HepG2 (cell line): Measurements from ENCODE around the gene APH1B.

Source experiments
- CAMTA2 ChIP-seq: sonication (generic); formaldehyde crosslinking; IDR thresholded peaks from 2 replicates; pipeline ENCODE4 v1.4.0; 2020; ENCODE audit warnings: mild to moderate bottlenecking, missing genetic modification reagents, borderline replicate concordance
- CREB1 ChIP-seq, 2 experiments: fragments of 450-650 bp in 1 of 2; IDR thresholded peaks; 2 replicates each; pipeline ENCODE4 v1.6.1; 2016 to 2017; ENCODE audit warnings: control low read depth in 1 of 2, mild to moderate bottlenecking in 1 of 2, missing compliant biosample characterization in 1 of 2, missing genetic modification characterization in 1 of 2
- HNF4A ChIP-seq: sonication (generic); formaldehyde crosslinking; IDR thresholded peaks from 2 replicates; pipeline ENCODE4 v1.4.0; 2020; ENCODE audit warnings: missing genetic modification reagents
- SNRNP70 ChIP-seq: fragments of 200-400 bp; formaldehyde crosslinking; IDR thresholded peaks from 2 replicates; pipeline ENCODE4 v1.6.1; 2017; ENCODE audit warnings: mild to moderate bottlenecking, low read depth, low read length, moderate library complexity
- SYNCRIP ChIP-seq: fragments of 200-400 bp; formaldehyde crosslinking; IDR thresholded peaks from 2 replicates; pipeline ENCODE4 v1.6.1; 2018; ENCODE audit warnings: mild to moderate bottlenecking, low read depth, low read length; ENCODE audit not compliant: insufficient read depth
- TOPORS ChIP-seq: sonication (generic); formaldehyde crosslinking; IDR thresholded peaks from 2 replicates; pipeline ENCODE4 v1.8.0; 2023; ENCODE audit warnings: mild to moderate bottlenecking, missing genetic modification reagents
- ZNF292 ChIP-seq: sonication (generic); formaldehyde crosslinking; IDR thresholded peaks from 2 replicates; pipeline ENCODE4 v1.8.1; 2022; ENCODE audit warnings: mild to moderate bottlenecking, low read depth, missing genetic modification reagents, borderline replicate concordance
- TF ChIP-seq, protein P1 (sequence below): sonication (generic); formaldehyde crosslinking; IDR thresholded peaks from 2 replicates; pipeline ENCODE4 v1.5.0; 2020; ENCODE audit warnings: mild to moderate bottlenecking, missing genetic modification reagents, moderate library complexity
- TF ChIP-seq, protein P2 (sequence below): sonication (generic); formaldehyde crosslinking; IDR thresholded peaks from 2 replicates; pipeline ENCODE4 v1.4.0; 2020; ENCODE audit warnings: mild to moderate bottlenecking, low read depth, missing genetic modification reagents
- TF ChIP-seq, protein P3 (sequence below), 2 experiments: IDR thresholded peaks; 2 replicates each; pipeline ENCODE4 v1.6.1; 2011 to 2012; ENCODE audit warnings: low read length in 2 of 2, borderline replicate concordance in 1 of 2, low read depth in 1 of 2, mild to moderate bottlenecking in 1 of 2, moderate library complexity in 1 of 2
- TF ChIP-seq, protein P4 (sequence below): sonication (generic); formaldehyde crosslinking; IDR thresholded peaks from 2 replicates; pipeline ENCODE4 v1.8.0; 2022; ENCODE audit warnings: mild to moderate bottlenecking, missing genetic modification reagents, moderate library complexity

DNA sequence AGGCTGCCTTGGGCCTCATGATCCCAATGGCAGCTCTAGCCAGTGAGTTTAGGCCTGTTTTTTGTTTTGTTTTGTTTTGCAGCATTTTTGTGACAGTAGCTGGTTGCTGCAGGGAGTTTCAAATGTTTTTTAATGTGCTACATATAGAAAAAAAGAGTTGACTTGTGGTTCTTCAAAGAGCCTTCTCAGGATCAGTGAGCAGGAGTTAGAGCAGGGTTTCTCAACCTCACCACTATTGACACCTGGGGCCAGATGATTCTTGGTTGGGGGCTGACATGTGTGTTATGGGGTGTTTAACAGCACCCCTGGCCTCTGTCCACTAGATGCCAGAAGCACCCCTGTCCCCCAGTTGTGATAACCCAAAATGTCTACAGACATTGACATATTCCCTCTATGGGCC, 17.9 kb downstream of the APH1B start:
- no peak for TF ChIP-seq TOPORS (CRISPR knock-in tag)
- TF ChIP-seq SYNCRIP = no peak
- TF ChIP-seq, protein P1, sequence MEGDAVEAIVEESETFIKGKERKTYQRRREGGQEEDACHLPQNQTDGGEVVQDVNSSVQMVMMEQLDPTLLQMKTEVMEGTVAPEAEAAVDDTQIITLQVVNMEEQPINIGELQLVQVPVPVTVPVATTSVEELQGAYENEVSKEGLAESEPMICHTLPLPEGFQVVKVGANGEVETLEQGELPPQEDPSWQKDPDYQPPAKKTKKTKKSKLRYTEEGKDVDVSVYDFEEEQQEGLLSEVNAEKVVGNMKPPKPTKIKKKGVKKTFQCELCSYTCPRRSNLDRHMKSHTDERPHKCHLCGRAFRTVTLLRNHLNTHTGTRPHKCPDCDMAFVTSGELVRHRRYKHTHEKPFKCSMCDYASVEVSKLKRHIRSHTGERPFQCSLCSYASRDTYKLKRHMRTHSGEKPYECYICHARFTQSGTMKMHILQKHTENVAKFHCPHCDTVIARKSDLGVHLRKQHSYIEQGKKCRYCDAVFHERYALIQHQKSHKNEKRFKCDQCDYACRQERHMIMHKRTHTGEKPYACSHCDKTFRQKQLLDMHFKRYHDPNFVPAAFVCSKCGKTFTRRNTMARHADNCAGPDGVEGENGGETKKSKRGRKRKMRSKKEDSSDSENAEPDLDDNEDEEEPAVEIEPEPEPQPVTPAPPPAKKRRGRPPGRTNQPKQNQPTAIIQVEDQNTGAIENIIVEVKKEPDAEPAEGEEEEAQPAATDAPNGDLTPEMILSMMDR (CRISPR knock-in tag) = no peak
- TF ChIP-seq, protein P2, sequence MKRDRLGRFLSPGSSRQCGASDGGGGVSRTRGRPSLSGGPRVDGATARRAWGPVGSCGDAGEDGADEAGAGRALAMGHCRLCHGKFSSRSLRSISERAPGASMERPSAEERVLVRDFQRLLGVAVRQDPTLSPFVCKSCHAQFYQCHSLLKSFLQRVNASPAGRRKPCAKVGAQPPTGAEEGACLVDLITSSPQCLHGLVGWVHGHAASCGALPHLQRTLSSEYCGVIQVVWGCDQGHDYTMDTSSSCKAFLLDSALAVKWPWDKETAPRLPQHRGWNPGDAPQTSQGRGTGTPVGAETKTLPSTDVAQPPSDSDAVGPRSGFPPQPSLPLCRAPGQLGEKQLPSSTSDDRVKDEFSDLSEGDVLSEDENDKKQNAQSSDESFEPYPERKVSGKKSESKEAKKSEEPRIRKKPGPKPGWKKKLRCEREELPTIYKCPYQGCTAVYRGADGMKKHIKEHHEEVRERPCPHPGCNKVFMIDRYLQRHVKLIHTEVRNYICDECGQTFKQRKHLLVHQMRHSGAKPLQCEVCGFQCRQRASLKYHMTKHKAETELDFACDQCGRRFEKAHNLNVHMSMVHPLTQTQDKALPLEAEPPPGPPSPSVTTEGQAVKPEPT = no peak
- TF ChIP-seq, protein P3, sequence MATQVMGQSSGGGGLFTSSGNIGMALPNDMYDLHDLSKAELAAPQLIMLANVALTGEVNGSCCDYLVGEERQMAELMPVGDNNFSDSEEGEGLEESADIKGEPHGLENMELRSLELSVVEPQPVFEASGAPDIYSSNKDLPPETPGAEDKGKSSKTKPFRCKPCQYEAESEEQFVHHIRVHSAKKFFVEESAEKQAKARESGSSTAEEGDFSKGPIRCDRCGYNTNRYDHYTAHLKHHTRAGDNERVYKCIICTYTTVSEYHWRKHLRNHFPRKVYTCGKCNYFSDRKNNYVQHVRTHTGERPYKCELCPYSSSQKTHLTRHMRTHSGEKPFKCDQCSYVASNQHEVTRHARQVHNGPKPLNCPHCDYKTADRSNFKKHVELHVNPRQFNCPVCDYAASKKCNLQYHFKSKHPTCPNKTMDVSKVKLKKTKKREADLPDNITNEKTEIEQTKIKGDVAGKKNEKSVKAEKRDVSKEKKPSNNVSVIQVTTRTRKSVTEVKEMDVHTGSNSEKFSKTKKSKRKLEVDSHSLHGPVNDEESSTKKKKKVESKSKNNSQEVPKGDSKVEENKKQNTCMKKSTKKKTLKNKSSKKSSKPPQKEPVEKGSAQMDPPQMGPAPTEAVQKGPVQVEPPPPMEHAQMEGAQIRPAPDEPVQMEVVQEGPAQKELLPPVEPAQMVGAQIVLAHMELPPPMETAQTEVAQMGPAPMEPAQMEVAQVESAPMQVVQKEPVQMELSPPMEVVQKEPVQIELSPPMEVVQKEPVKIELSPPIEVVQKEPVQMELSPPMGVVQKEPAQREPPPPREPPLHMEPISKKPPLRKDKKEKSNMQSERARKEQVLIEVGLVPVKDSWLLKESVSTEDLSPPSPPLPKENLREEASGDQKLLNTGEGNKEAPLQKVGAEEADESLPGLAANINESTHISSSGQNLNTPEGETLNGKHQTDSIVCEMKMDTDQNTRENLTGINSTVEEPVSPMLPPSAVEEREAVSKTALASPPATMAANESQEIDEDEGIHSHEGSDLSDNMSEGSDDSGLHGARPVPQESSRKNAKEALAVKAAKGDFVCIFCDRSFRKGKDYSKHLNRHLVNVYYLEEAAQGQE (IDR thresholded peaks at IDR 0.05; ENCODE audit: borderline replicate concordance in 1 of 2, low read depth in 1 of 2, low read length in 2 of 2) = no peak
- TF ChIP-seq CAMTA2 = no peak
- no peak for TF ChIP-seq CREB1 (IDR thresholded peaks at IDR 0.05)
- TF ChIP-seq CREB1 (CRISPR knock-in tag; IDR thresholded peaks at IDR 0.05) = no peak
- TF ChIP-seq SNRNP70 = no peak
- no peak for TF ChIP-seq ZNF292 (CRISPR knock-in tag)
- TF ChIP-seq HNF4A (CRISPR knock-in tag) = no peak
- TF ChIP-seq, protein P4, sequence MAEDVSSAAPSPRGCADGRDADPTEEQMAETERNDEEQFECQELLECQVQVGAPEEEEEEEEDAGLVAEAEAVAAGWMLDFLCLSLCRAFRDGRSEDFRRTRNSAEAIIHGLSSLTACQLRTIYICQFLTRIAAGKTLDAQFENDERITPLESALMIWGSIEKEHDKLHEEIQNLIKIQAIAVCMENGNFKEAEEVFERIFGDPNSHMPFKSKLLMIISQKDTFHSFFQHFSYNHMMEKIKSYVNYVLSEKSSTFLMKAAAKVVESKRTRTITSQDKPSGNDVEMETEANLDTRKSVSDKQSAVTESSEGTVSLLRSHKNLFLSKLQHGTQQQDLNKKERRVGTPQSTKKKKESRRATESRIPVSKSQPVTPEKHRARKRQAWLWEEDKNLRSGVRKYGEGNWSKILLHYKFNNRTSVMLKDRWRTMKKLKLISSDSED = no peak
